Transverse colon (tissue), 4 donors: ENCODE measurements around the gene C1QBP. TPM values are rescaled to one million over a fixed set of nuclear protein-coding genes. Genes with fewer than 3 reads are reported as not detected.

ENCODE experiments used
- DNase-seq: peaks from one replicate; pipeline ENCODE4 v3.0.0-alpha.2; 2019
- H3K27ac ChIP-seq, 4 donors: fragments of 200-600 bp; sonication (generic); 2 replicates each; pipeline ENCODE4 v1.5.1; 2016 to 2018; ENCODE audit warnings: inconsistent platforms in 4 of 4
- H3K27me3 ChIP-seq: fragments of 200-600 bp; sonication (generic); 2 replicates; pipeline ENCODE4 v1.5.1; 2017; ENCODE audit warnings: inconsistent platforms
- H3K36me3 ChIP-seq, 4 donors: fragments of 200-600 bp; sonication (generic); 2 replicates each; pipeline ENCODE4 v1.5.1; 2017 to 2019; ENCODE audit warnings: inconsistent platforms in 4 of 4
- H3K4me1 ChIP-seq, 4 donors: fragments of 200-600 bp; sonication (generic); 2 replicates each; pipeline ENCODE4 v1.5.1; 2017 to 2020; ENCODE audit warnings: inconsistent platforms in 4 of 4
- H3K4me3 ChIP-seq, 4 donors: fragments of 200-600 bp; sonication (generic); 1 replicate in 1 of 4; 2 replicates in 3 of 4; pipeline versions ENCODE4 v1.5.1 to v1.6.1; 2017 to 2019; ENCODE audit warnings: inconsistent platforms in 4 of 4
- H3K9me3 ChIP-seq, 2 donors: fragments of 200-600 bp; sonication (generic); 2 replicates each; pipeline ENCODE4 v1.5.1; 2017 to 2019; ENCODE audit warnings: inconsistent platforms in 2 of 2
- EP300 ChIP-seq: sonication (generic); formaldehyde crosslinking; IDR thresholded peaks from one replicate; pipeline ENCODE4 v1.6.1; 2017; ENCODE audit warnings: antibody characterized with exemption, low read depth
- POLR2A ChIP-seq: fragments of 450-650 bp; IDR thresholded peaks from one replicate; pipeline ENCODE4 v1.6.1; 2016; ENCODE audit warnings: antibody characterized with exemption, mild to moderate bottlenecking, moderate library complexity
- POLR2AphosphoS5 ChIP-seq, 3 donors: sonication (generic); formaldehyde crosslinking; IDR thresholded peaks; one replicate each; pipeline ENCODE4 v1.6.1; 2016; ENCODE audit warnings: antibody characterized with exemption in 3 of 3
- WGBS, 2 donors: methylation state at CpG; one replicate each; pipeline ENCODE4 v1.1.5; 2018; ENCODE audit warnings: low coverage in 1 of 2; 5-methylcytosine and 5-hydroxymethylcytosine counted together
- in situ Hi-C, 4 donors: fragments of 200-750 bp; cut with MboI; loops; one replicate each; pipeline versions ENCODE4 v1.15.0 to v1.15.1; 2017; ENCODE audit warnings: low sequenced_read_pairs in 3 of 4, low pct_ligation_motif_present in 1 of 4, low pct_unique_long_range_greater_than_20kb in 1 of 4
- intact Hi-C: fragments of 100-400 bp; cut with DNase I; formaldehyde crosslinking; loops from one replicate; pipeline ENCODE4 v1.15.1; 2023; ENCODE audit warnings: low total_unique reads
- total RNA-seq, 4 donors: library from RNA; depleted of rRNA; stranded (reverse); fragments of >200 nt; gene quantifications; one replicate each; pipeline ENCODE4 v1.1.0, GENCODE V29; 2016
- TF ChIP-seq, protein P1 (sequence below), 5 experiments: fragments of 200-600 bp in 3 of 5; fragments of 450-650 bp in 2 of 5; sonication (generic) in 3 of 5; IDR thresholded peaks; 1 replicate in 2 of 5; 2 replicates in 3 of 5; pipeline ENCODE4 v1.5.1; 2016 to 2017; ENCODE audit warnings: antibody characterized with exemption in 5 of 5, inconsistent platforms in 3 of 5, mild to moderate bottlenecking in 2 of 5, moderate library complexity in 1 of 5

Gene C1QBP
- total RNA-seq, 4 donors from 2014 or later: 31.0 to 183 (median 85.8) TPM

DNA sequence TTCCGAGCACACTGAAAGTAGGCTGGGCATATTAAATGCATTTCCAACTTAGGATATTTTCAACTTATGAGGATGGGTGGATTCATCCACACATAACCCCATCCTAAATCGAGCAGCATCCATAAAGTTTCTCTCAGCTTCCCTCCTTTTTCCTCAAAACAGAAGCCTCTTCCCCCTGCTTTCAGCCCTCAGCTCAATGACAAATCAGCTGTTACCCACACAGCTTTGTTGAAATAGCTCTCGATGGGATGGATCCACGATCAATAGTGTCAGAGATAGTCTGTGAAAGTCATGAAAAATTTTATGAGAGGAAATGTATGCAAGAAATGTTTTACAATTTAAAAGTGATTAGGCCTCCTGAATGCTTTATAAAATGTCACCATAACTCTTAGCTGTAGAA, 27.3 kb upstream of the C1QBP start:
- peaks cover 5 to 20% (median 17%) of the 10 kb centered on the region in 4 donors for H3K4me1 ChIP-seq
- no peak overlapping the region for H3K4me3 ChIP-seq
- H3K27me3 ChIP-seq: no peaks in the 10 kb centered on the region
- no peak overlapping the region for H3K27ac ChIP-seq
- no peak for DNase-seq
- H3K9me3 ChIP-seq: no peaks in the 10 kb centered on the region
- in situ Hi-C loops (no loop called here), intact Hi-C loops (no loop called here)
- H3K36me3 ChIP-seq: no peaks in the 10 kb centered on the region
- no peak for TF ChIP-seq EP300
- TF ChIP-seq, protein P1, sequence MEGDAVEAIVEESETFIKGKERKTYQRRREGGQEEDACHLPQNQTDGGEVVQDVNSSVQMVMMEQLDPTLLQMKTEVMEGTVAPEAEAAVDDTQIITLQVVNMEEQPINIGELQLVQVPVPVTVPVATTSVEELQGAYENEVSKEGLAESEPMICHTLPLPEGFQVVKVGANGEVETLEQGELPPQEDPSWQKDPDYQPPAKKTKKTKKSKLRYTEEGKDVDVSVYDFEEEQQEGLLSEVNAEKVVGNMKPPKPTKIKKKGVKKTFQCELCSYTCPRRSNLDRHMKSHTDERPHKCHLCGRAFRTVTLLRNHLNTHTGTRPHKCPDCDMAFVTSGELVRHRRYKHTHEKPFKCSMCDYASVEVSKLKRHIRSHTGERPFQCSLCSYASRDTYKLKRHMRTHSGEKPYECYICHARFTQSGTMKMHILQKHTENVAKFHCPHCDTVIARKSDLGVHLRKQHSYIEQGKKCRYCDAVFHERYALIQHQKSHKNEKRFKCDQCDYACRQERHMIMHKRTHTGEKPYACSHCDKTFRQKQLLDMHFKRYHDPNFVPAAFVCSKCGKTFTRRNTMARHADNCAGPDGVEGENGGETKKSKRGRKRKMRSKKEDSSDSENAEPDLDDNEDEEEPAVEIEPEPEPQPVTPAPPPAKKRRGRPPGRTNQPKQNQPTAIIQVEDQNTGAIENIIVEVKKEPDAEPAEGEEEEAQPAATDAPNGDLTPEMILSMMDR (IDR thresholded peaks at IDR 0.05): no peak
- 93 to 100% methylated on average over 1 to 4 of the region's 4 CpGs for WGBS, 2 donors

GRCh38 chr17:5464717-5465507, 26.0 kb upstream of the C1QBP start:
- H3K4me3 ChIP-seq: no peak overlapping the region
- H3K4me1 ChIP-seq: peaks cover 5 to 20% (median 17%) of the 10 kb centered on the region in 4 donors
- no peak for DNase-seq
- H3K27me3 ChIP-seq: no peaks in the 10 kb centered on the region
- no peaks in the 10 kb centered on the region for H3K9me3 ChIP-seq
- intact Hi-C loops: no loop called here
- H3K27ac ChIP-seq: no peak overlapping the region
- H3K36me3 ChIP-seq: peaks cover 0 to 8% (median 0%) of the 10 kb centered on the region in 4 donors
- TF ChIP-seq POLR2A (no peak), POLR2AphosphoS5 (IDR thresholded peaks at IDR 0.05) (no peak), EP300 (no peak)
- TF ChIP-seq, protein P1 (IDR thresholded peaks at IDR 0.05): no peak
- 89 to 92% methylated on average over 7 to 10 of the region's 10 CpGs for WGBS, 2 donors
- in situ Hi-C loops: no loop called here

- H3K27ac ChIP-seq: no peak overlapping the region
- no peaks in the 10 kb centered on the region for H3K27me3 ChIP-seq
- no peak for TF ChIP-seq POLR2AphosphoS5 (IDR thresholded peaks at IDR 0.05)
- no peak for TF ChIP-seq EP300
- no peak for TF ChIP-seq POLR2A
- TF ChIP-seq, protein P1 (IDR thresholded peaks at IDR 0.05): no peak
- DNase-seq: no peak
- peaks cover 0 to 37% (median 17%) of the 10 kb centered on the region in 4 donors for H3K36me3 ChIP-seq
- in situ Hi-C loops: no loop called here
- intact Hi-C loops: no loop called here
- WGBS, 2 donors: 83 to 93% methylated on average over 3 to 8 of the region's 8 CpGs
- no peaks in the 10 kb centered on the region for H3K4me1 ChIP-seq
- no peaks in the 10 kb centered on the region for H3K9me3 ChIP-seq
- no peak overlapping the region for H3K4me3 ChIP-seq
These were observed 7.8 kb upstream of the C1QBP start for GRCh38 chr17:5446786-5447185.

GRCh38 chr17:5444209-5444608, 5.3 kb upstream of the C1QBP start:
- intact Hi-C loops (no loop called here), in situ Hi-C loops (no loop called here)
- no peak overlapping the region for H3K27ac ChIP-seq

More at GRCh38 chr17:5444209-5444608, 5.3 kb upstream of the C1QBP start:
- H3K27me3 ChIP-seq: no peaks in the 10 kb centered on the region
- WGBS, 2 donors: 97 to 100% methylated on average over 3 to 22 of the region's 22 CpGs
- TF ChIP-seq, protein P1 (IDR thresholded peaks at IDR 0.05): no peak
- TF ChIP-seq EP300 (no peak), POLR2A (no peak), POLR2AphosphoS5 (IDR thresholded peaks at IDR 0.05) (no peak)
- no peak overlapping the region for H3K4me3 ChIP-seq
- peaks cover 0 to 6% (median 3%) of the 10 kb centered on the region in 4 donors for H3K4me1 ChIP-seq
- H3K9me3 ChIP-seq: no peaks in the 10 kb centered on the region
- no peak for DNase-seq
- H3K36me3 ChIP-seq: peaks cover 0 to 26% (median 12%) of the 10 kb centered on the region in 4 donors
